ENCODE data around the gene SPOPL. TPM values are rescaled to one million over a fixed set of nuclear protein-coding genes. Genes with fewer than 3 reads are reported as not detected.

SPOPL gene
- total and polyA plus RNA-seq, 9 of the 15 experiments (the other 6 are each of a cell fraction or from before 2014, with no cell fraction given): 0.53 to 6.1 (median 4.1) TPM

DNA sequence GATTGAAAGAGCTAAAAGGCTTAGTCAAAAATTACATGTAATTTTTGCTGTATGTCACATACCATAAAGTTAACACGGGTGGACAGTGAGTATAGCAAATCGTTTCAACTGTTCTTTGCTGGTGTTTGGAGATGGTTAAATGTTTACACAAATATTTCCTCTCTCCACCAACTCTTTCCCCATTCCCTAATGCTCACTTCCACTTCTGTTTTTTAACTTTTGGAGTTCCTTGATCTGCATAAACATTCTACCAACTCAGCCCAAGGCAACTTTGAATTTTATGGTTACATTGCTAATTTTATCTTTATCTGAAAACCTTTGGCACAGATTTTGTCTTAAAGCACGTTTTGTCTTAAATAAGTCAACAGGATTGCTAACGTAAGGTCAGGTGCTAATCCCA lies 1.9 kb upstream of the SPOPL start:
- Histone ChIP-seq H3K79me2 (ENCODE audit: control insufficient read depth, insufficient read depth, low read length) (peaks cover 41% of the 10 kb centered on the region), H3K9me1 (ENCODE audit: control insufficient read depth, insufficient read depth, low read length) (no peaks in the 10 kb centered on the region), H4K20me1 (replicated peaks; ENCODE audit: control insufficient read depth, insufficient read depth, low read length) (peaks cover 4% of the 10 kb centered on the region; the same call in 1 of the 2 replicates), H2AFZ (ENCODE audit: low read depth, low read length) (no peak overlapping the region), H3K36me3 (ENCODE audit: control insufficient read depth, insufficient read depth, low read length) (no peaks in the 10 kb centered on the region; the same call in 2 of the 3 replicates), H3K27me3 (ENCODE audit: control insufficient read depth in 2 of 2, insufficient read depth in 2 of 2, low read length in 2 of 2) (no peaks in the 10 kb centered on the region), H3K9me3 (replicated peaks; ENCODE audit: control insufficient read depth, insufficient read depth, low read depth, low read length) (no peaks in the 10 kb centered on the region), H3K27ac (ENCODE audit: extremely low read depth, low read depth, low read length) (no peak overlapping the region), H3K4me2 (ENCODE audit: insufficient read depth, low read length) (no peak overlapping the region), H3K9ac (ENCODE audit: insufficient read depth in 1 of 2, low read depth in 2 of 2, low read length in 2 of 2) (no peak overlapping the region), H3K4me3 (no peak overlapping the region), H3K4me1 (replicated peaks in 1 of 2; ENCODE audit: control insufficient read depth in 2 of 2, insufficient read depth in 2 of 2, low read length in 2 of 2) (peaks cover 12 to 43% of the 10 kb centered on the region in 2 experiments; a peak in 4 of 5 replicates)
- ATAC-seq (no peak), FAIRE-seq (no peak), DNase-seq (ENCODE audit: extremely low read depth in 1 of 4, low spot score in 3 of 4) (no peak)
- WGBS (ENCODE audit: insufficient coverage, low coverage, missing lambda C conversion rate): 56% methylated on average over 4 of the region's 4 CpGs
- intact Hi-C loops (cut with micrococcal nuclease) (loop anchor here (2.0 kb wide), 1 partner anchor 19 kb away; no protein-coding TSS in a partner anchor), in situ Hi-C loops (cut with MboI) (no loop called here)
- POLR2A ChIA-PET: interaction anchor here (0.5 kb wide), 1 partner anchor 21 kb away, joined by 5 read pairs; no protein-coding TSS in a partner anchor
- TF ChIP-seq SPI1 (IDR thresholded peaks at IDR 0.05; ENCODE audit: borderline replicate concordance, low read depth, low read length) (0 out of 2 replicates have a peak, but pooled peaks have one; percentile 1), NFIX (CRISPR knock-in tag; IDR thresholded peaks at IDR 0.05; ENCODE audit: low read depth) (no peak)
- CTCF ChIA-PET (ENCODE audit: low intra/inter-chr PET ratio): no interaction called here
- BruUV-seq (replicated peaks): no TSS peak

DNA sequence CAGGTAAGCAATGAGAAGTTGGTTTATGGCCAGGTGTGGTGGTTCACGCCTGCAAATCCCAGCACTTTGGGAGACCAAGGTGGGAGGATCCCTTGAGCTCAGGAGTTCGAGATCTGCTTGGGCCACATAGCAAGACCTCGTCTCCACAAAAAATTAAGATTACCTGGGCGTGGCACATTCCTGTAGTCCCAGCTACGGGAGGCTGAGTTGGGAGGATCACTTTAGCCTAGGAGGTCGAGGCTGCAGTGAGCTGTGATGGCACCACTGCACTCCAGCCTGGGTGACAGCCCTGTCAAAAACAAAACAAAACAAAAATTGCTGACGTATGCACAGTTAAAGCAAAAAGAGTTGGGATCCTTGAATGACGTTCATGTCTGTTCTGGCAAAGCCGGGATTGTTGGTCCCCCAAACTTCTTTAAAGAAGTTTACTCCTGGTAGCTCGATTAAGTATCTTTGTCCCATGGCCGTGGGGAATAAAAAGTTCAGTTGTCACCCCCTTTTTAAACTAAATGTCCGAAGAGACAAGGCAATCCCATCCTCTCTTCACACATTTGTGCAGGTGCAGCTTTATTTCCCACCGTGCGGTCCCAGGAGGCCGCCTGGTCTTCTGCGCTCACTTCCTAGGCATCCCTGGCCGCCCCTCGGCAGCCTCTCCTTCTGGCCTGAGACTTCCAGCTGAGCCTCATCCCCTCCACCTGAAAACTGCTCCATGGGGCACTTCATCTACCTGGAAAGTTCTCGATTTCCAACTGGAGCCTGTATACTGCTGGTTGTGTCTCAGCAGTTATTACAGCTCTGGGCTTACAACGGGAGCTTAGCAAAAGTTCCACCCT lies 762 bp upstream of the SPOPL start:
- DNase-seq (ENCODE audit: extremely low read depth in 1 of 4, low spot score in 3 of 4) (peak in 1 of 4 experiments; percentile 30), FAIRE-seq (peak; percentile 40), ATAC-seq (peak; percentile 17)
- intact Hi-C loops (cut with micrococcal nuclease) (loop anchor here (2.0 kb wide), 1 partner anchor 20 kb away; no protein-coding TSS in a partner anchor), in situ Hi-C loops (cut with MboI) (no loop called here)
- H3K27me3 ChIP-seq (ENCODE audit: control insufficient read depth in 2 of 2, insufficient read depth in 2 of 2, low read length in 2 of 2): no peaks in the 10 kb centered on the region
- ChIA-PET CTCF (ENCODE audit: low intra/inter-chr PET ratio) (no interaction called here), POLR2A (interaction anchor here (0.6 to 1.1 kb wide), 4 partner anchors 9 to 144 kb away, joined by 3 to 6 read pairs (median 4); no protein-coding TSS in a partner anchor)
- H3K9ac ChIP-seq (ENCODE audit: insufficient read depth in 1 of 2, low read depth in 2 of 2, low read length in 2 of 2): peak overlapping the region; percentile 94 to 98
- H3K4me3 ChIP-seq: peak overlapping the region; percentile 67
- H3K4me1 ChIP-seq (replicated peaks in 1 of 2; ENCODE audit: control insufficient read depth in 2 of 2, insufficient read depth in 2 of 2, low read length in 2 of 2): peaks cover 12 to 38% of the 10 kb centered on the region in 2 experiments; a peak in 4 of 5 replicates
- peak overlapping the region; percentile 89 for H3K4me2 ChIP-seq (ENCODE audit: insufficient read depth, low read length)
- 22% methylated on average over 20 of the region's 20 CpGs for WGBS (ENCODE audit: insufficient coverage, low coverage, missing lambda C conversion rate)
- H3K79me2 ChIP-seq (ENCODE audit: control insufficient read depth, insufficient read depth, low read length): peaks cover 49% of the 10 kb centered on the region
- H3K36me3 ChIP-seq (ENCODE audit: control insufficient read depth, insufficient read depth, low read length): no peaks in the 10 kb centered on the region; the same call in 2 of the 3 replicates
- TSS peak; percentile 65 for BruUV-seq (replicated peaks)
- peak overlapping the region; percentile 92 for H3K27ac ChIP-seq (ENCODE audit: extremely low read depth, low read depth, low read length)
- H3K9me1 ChIP-seq (ENCODE audit: control insufficient read depth, insufficient read depth, low read length): no peaks in the 10 kb centered on the region
- H3K9me3 ChIP-seq (replicated peaks; ENCODE audit: control insufficient read depth, insufficient read depth, low read depth, low read length): no peaks in the 10 kb centered on the region
- peak overlapping the region; percentile 97 for H2AFZ ChIP-seq (ENCODE audit: low read depth, low read length)
- peaks cover 4% of the 10 kb centered on the region; the same call in 1 of the 2 replicates for H4K20me1 ChIP-seq (replicated peaks; ENCODE audit: control insufficient read depth, insufficient read depth, low read length)
- TF ChIP-seq MAFF (IDR thresholded peaks at IDR 0.05; ENCODE audit: low read length) (peak; percentile 95), MYC (IDR thresholded peaks at IDR 0.05; ENCODE audit: low read depth, low read length) (no peak), MYC (CRISPR knock-in tag; IDR thresholded peaks at IDR 0.05; ENCODE audit: borderline replicate concordance, low read depth) (0 out of 2 replicates have a peak, but pooled peaks have one; percentile 27), C11orf30 (IDR thresholded peaks at IDR 0.05; ENCODE audit: low read depth) (peak; percentile 96), MAFK (IDR thresholded peaks at IDR 0.05; ENCODE audit: low read length) (peak; percentile 97), DIDO1 (tag; IDR thresholded peaks at IDR 0.05; ENCODE audit: low read depth) (no peak), TAF9B (IDR thresholded peaks at IDR 0.05; ENCODE audit: partially characterized antibody) (peak; percentile 6), ZNF316 (IDR thresholded peaks at IDR 0.05) (peak; percentile 98)
- TF ChIP-seq, protein P1, sequence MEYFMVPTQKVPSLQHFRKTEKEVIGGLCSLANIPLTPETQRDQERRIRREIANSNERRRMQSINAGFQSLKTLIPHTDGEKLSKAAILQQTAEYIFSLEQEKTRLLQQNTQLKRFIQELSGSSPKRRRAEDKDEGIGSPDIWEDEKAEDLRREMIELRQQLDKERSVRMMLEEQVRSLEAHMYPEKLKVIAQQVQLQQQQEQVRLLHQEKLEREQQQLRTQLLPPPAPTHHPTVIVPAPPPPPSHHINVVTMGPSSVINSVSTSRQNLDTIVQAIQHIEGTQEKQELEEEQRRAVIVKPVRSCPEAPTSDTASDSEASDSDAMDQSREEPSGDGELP (CRISPR knock-in tag; IDR thresholded peaks at IDR 0.05; ENCODE audit: borderline replicate concordance): no peak; the same call in 1 of the 2 replicates
- TF ChIP-seq, protein P2, sequence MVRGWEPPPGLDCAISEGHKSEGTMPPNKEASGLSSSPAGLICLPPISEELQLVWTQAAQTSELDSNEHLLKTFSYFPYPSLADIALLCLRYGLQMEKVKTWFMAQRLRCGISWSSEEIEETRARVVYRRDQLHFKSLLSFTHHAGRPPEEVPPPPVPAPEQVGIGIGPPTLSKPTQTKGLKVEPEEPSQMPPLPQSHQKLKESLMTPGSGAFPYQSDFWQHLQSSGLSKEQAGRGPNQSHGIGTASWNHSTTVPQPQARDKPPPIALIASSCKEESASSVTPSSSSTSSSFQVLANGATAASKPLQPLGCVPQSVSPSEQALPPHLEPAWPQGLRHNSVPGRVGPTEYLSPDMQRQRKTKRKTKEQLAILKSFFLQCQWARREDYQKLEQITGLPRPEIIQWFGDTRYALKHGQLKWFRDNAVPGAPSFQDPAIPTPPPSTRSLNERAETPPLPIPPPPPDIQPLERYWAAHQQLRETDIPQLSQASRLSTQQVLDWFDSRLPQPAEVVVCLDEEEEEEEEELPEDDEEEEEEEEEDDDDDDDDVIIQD (CRISPR knock-in tag; IDR thresholded peaks at IDR 0.05): no peak
